Dendritic cell treated with granulocyte-macrophage colony-stimulating factor and Interleukin-4, amounts not matched to agents 40 ng/mL and 50 ng/mL, for 4 days (primary cell): ENCODE results near the gene DUSP5.

Experiments
- H3K27ac Mint-ChIP-seq: one replicate; pipeline ENCODE4 v1.8.0; 2022; ENCODE audit warnings: mild to moderate bottlenecking, mixed read lengths
- H3K27me3 Mint-ChIP-seq: one replicate; pipeline ENCODE4 v1.8.0; 2022; ENCODE audit warnings: mild to moderate bottlenecking, mixed read lengths
- H3K36me3 Mint-ChIP-seq: one replicate; pipeline ENCODE4 v1.8.0; 2022; ENCODE audit warnings: low read depth, mixed read lengths
- H3K4me1 Mint-ChIP-seq: one replicate; pipeline ENCODE4 v1.8.0; 2022; ENCODE audit warnings: low read depth, mixed read lengths
- H3K4me3 Mint-ChIP-seq: one replicate; pipeline ENCODE4 v1.8.0; 2022; ENCODE audit warnings: mild to moderate bottlenecking, moderate library complexity, mixed read lengths
- H3K9me3 Mint-ChIP-seq: one replicate; pipeline ENCODE4 v1.8.0; 2022; ENCODE audit warnings: mixed read lengths
- intact Hi-C: fragments of 100-400 bp; cut with micrococcal nuclease; formaldehyde crosslinking; loops from one replicate; pipeline ENCODE4 v1.15.0; 2022

The DUSP5 gene

DNA sequence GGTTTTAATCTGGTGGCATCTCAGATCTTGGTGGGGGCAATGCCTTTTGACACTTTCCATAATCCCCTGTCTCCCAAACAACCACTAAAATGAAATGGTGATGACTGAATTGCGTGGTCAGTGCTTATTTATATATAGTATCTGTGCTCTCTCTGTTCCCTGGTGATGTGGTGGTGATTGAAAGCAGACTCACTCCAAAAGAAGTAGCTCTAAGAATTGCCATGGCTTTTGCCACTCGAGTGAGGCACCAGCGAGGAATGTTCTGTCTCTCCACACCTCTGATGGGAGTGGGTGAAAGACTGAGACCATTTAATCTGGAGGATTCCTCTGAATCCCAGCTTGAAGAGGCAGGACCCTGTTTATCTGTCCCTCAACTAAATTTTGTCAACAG lies 2.8 kb downstream of the DUSP5 start:
- H3K36me3 Mint-ChIP-seq, result peaks cover 49% of the 10 kb centered on the region
- H3K9me3 Mint-ChIP-seq, result no peaks in the 10 kb centered on the region
- H3K4me1 Mint-ChIP-seq, result peaks cover 83% of the 10 kb centered on the region
- H3K27ac Mint-ChIP-seq, result peak overlapping the region; percentile 90
- intact Hi-C loops, result loop anchor here (5.0 kb wide), 2 partner anchors 37 to 78 kb away; no protein-coding TSS in a partner anchor
- H3K27me3 Mint-ChIP-seq, result no peaks in the 10 kb centered on the region
- peak overlapping the region; percentile 99 for H3K4me3 Mint-ChIP-seq

- Mint-ChIP-seq H3K4me1 (peaks cover 83% of the 10 kb centered on the region), H3K27me3 (no peaks in the 10 kb centered on the region), H3K9me3 (no peaks in the 10 kb centered on the region), H3K36me3 (peaks cover 58% of the 10 kb centered on the region), H3K27ac (peak overlapping the region; percentile 90), H3K4me3 (peak overlapping the region; percentile 99)
- intact Hi-C loops, result loop anchor here (5.0 kb wide), 2 partner anchors 36 to 79 kb away; no protein-coding TSS in a partner anchor
These were observed 3.6 kb downstream of the DUSP5 start for GRCh38 chr10:110501142-110501937.

DNA sequence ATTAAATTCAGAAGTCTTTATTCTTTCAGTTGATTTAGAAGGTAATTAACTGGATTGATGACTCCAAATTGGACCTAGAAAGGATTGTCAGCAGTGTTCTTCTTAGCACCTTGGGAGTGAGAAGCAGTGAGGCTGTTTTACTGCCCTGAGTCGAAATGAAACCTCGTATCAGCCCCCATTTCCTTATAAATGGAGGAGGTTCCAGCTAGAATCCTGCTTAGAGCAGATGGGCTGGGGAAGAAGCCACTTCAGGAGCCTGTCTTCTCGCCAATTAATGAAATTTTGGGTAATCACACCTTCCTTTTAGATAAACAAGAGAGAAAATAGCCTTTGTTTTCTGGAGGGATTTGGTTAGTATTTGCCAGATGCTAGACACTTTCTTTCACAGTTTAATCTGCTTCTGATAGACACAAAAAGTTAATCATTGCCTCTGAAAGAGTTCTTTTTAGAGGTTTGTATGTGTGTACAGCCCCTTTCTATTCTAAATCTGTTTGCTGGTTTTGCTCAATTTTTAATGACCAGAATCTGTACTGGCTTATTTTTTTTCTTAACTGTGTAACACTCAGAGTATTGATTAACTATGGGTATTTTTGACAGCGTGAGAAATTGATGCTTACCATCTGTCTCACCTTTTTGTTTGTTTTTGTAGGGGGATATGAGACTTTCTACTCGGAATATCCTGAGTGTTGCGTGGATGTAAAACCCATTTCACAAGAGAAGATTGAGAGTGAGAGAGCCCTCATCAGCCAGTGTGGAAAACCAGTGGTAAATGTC lies 4.6 kb downstream of the DUSP5 start:
- Mint-ChIP-seq H3K27me3 (peaks cover 4% of the 10 kb centered on the region), H3K4me3 (peak overlapping the region; percentile 99), H3K4me1 (peaks cover 84% of the 10 kb centered on the region), H3K27ac (peak overlapping the region; percentile 90), H3K36me3 (peaks cover 67% of the 10 kb centered on the region), H3K9me3 (no peaks in the 10 kb centered on the region)
- intact Hi-C loops, result loop anchor here (5.0 kb wide), 2 partner anchors 35 to 80 kb away; no protein-coding TSS in a partner anchor

GRCh38 chr10:110502851-110503301 lies 5.2 kb downstream of the DUSP5 start:
- peaks cover 90% of the 10 kb centered on the region for H3K4me1 Mint-ChIP-seq
- peaks cover 73% of the 10 kb centered on the region for H3K36me3 Mint-ChIP-seq
- H3K27ac Mint-ChIP-seq, result peak overlapping the region; percentile 90
- intact Hi-C loops, result loop anchor here (5.0 kb wide), 2 partner anchors 34 to 81 kb away; no protein-coding TSS in a partner anchor
- H3K27me3 Mint-ChIP-seq, result peaks cover 7% of the 10 kb centered on the region
- no peaks in the 10 kb centered on the region for H3K9me3 Mint-ChIP-seq
- H3K4me3 Mint-ChIP-seq, result peak overlapping the region; percentile 62

DNA sequence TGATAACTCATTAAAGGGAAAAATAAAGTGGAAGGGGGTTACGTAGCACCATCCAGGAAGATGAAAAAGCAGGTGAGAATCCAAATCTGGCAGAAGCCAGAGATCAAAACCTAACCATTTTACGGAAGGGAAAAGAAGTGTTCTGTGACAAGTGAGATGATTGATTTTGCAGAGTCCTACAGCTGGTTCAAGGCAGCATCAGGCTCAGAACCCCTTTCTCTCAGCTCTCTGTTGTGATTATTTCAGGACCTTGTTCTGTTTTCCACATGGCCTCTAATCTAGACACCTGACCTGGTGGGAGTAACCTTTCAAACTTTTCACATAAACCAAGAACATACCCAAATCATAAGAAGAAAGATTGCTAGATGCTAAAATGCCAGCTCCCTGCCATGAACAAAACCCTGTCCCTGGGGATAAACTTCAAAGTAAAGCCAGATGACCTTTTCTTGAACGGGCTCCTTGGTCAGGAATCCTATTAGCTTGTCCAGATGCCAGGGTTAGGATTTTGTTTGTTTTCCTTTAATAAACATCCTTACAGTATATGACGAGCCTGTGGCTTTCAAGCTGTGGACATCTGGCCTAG lies 5.9 kb downstream of the DUSP5 start:
- H3K36me3 Mint-ChIP-seq, result peaks cover 76% of the 10 kb centered on the region
- H3K27me3 Mint-ChIP-seq, result peaks cover 7% of the 10 kb centered on the region
- H3K4me3 Mint-ChIP-seq, result peak overlapping the region; percentile 62
- no peaks in the 10 kb centered on the region for H3K9me3 Mint-ChIP-seq
- H3K27ac Mint-ChIP-seq, result peak overlapping the region; percentile 90
- intact Hi-C loops, result loop anchor here (1.0 to 5.0 kb wide), 4 partner anchors 7 to 199 kb away; partner anchors contain the start of gene SMNDC1
- H3K4me1 Mint-ChIP-seq, result peaks cover 97% of the 10 kb centered on the region

GRCh38 chr10:110504111-110504735 lies 6.5 kb downstream of the DUSP5 start:
- Mint-ChIP-seq H3K9me3 (no peaks in the 10 kb centered on the region), H3K4me1 (peaks cover 97% of the 10 kb centered on the region), H3K36me3 (peaks cover 76% of the 10 kb centered on the region), H3K4me3 (peak overlapping the region; percentile 62), H3K27me3 (peaks cover 7% of the 10 kb centered on the region), H3K27ac (peak overlapping the region; percentile 90)
- intact Hi-C loops, result loop anchor here (1.0 to 5.0 kb wide), 4 partner anchors 8 to 199 kb away; partner anchors contain the start of gene SMNDC1

GRCh38 chr10:110505130-110505770 lies 7.5 kb downstream of the DUSP5 start:
- no peak overlapping the region for H3K4me3 Mint-ChIP-seq

GRCh38 chr10:110506448-110506847 lies 8.7 kb downstream of the DUSP5 start:
- no peaks in the 10 kb centered on the region for H3K9me3 Mint-ChIP-seq
- intact Hi-C loops, result no loop called here
- H3K36me3 Mint-ChIP-seq, result peaks cover 85% of the 10 kb centered on the region
- peaks cover 7% of the 10 kb centered on the region for H3K27me3 Mint-ChIP-seq
- peaks cover 94% of the 10 kb centered on the region for H3K4me1 Mint-ChIP-seq
- H3K4me3 Mint-ChIP-seq, result no peak overlapping the region
- H3K27ac Mint-ChIP-seq, result no peak overlapping the region

More at GRCh38 chr10:110505130-110505770, 7.5 kb downstream of the DUSP5 start:
- intact Hi-C loops, result loop anchor here (2.0 kb wide), 1 partner anchor 200 kb away; the partner anchor contains the start of gene SMNDC1
- Mint-ChIP-seq H3K27me3 (peaks cover 7% of the 10 kb centered on the region), H3K4me1 (peaks cover 94% of the 10 kb centered on the region), H3K27ac (peak overlapping the region; percentile 90), H3K9me3 (no peaks in the 10 kb centered on the region), H3K36me3 (peaks cover 77% of the 10 kb centered on the region)

GRCh38 chr10:110507346-110507745 lies 9.6 kb downstream of the DUSP5 start:
- intact Hi-C loops, result no loop called here
- peaks cover 7% of the 10 kb centered on the region for H3K27me3 Mint-ChIP-seq
- H3K9me3 Mint-ChIP-seq, result no peaks in the 10 kb centered on the region
- peaks cover 96% of the 10 kb centered on the region for H3K4me1 Mint-ChIP-seq
- H3K36me3 Mint-ChIP-seq, result peaks cover 89% of the 10 kb centered on the region
- H3K4me3 Mint-ChIP-seq, result no peak overlapping the region
- peak overlapping the region; percentile 61 for H3K27ac Mint-ChIP-seq

- no peak overlapping the region for H3K4me3 Mint-ChIP-seq
- no peaks in the 10 kb centered on the region for H3K9me3 Mint-ChIP-seq
- peak overlapping the region; percentile 61 for H3K27ac Mint-ChIP-seq
- intact Hi-C loops, result no loop called here
- H3K27me3 Mint-ChIP-seq, result peaks cover 7% of the 10 kb centered on the region
- peaks cover 95% of the 10 kb centered on the region for H3K36me3 Mint-ChIP-seq
- peaks cover 96% of the 10 kb centered on the region for H3K4me1 Mint-ChIP-seq
These were observed 10.6 kb downstream of the DUSP5 start for GRCh38 chr10:110508159-110508788.

DNA sequence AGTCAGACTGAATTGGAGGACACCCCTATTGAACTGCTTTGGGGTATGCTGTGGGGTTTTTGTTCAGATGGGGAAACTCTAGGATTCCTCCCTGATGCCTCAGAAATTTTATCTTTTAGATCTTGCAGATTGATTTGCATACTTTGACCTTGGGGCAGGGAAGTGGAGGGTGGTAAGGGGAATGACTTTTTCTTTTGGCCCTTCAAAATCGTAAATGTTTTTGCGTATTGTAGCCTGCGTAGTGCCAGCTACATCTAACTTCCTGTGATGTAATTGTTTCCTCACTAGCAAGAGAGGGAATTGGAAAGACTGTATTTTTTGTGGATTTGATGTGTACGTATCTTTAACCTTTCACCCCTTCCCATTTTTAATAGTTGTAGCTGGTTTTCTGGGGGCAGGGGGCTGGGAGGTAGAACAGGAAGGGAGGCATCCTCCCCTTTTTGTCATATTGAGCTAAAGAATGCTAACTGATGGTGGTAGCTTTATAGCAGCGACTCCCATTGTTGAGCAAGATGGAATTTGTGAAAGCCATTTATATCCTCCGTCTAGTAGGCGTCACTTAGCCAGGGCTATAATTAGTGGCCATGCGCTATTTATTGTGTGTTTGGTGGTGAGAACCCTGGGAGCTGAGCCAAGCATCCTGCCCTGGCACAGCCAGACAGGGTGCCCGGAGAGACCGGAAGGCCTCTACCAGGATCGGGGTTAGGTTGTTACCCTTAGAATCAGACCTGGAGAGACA lies 11.3 kb downstream of the DUSP5 start:
- intact Hi-C loops, result no loop called here
- Mint-ChIP-seq H3K27me3 (peaks cover 7% of the 10 kb centered on the region), H3K4me1 (peaks cover 95% of the 10 kb centered on the region), H3K9me3 (no peaks in the 10 kb centered on the region), H3K36me3 (peaks cover 96% of the 10 kb centered on the region), H3K4me3 (no peak overlapping the region), H3K27ac (no peak overlapping the region)

DNA sequence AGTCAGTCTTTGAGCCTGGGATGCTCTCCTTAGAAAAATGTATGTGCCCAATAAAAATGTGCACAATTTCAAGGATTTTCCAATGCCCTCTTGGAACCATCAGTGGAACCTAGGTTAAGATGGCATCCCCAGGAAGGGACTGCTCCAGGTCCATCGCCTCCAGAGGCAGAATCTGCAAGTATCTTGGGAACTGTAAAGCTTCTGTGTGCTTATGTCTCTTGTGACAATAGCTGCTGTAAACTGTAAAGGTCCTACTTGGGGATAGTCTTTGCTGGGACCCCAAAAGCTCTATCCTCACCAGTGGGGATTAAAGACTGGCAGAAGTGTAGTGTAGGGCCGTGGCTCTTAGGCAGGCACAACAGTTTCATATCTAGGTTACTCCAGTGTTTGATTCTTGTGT lies 11.9 kb downstream of the DUSP5 start:
- H3K9me3 Mint-ChIP-seq, result no peaks in the 10 kb centered on the region
- H3K36me3 Mint-ChIP-seq, result peaks cover 98% of the 10 kb centered on the region
- H3K27ac Mint-ChIP-seq, result no peak overlapping the region
- H3K4me1 Mint-ChIP-seq, result peaks cover 89% of the 10 kb centered on the region
- intact Hi-C loops, result no loop called here
- no peak overlapping the region for H3K4me3 Mint-ChIP-seq
- peaks cover 7% of the 10 kb centered on the region for H3K27me3 Mint-ChIP-seq
